Uterus (tissue), 4 donors: ENCODE measurements around the gene ADCY6. TPM values are rescaled to one million over a fixed set of nuclear protein-coding genes. Genes with fewer than 3 reads are reported as not detected.
A peak's percentile ranks its signal among the peaks of the same experiment; 100 is the strongest.

Experiments used
- DNase-seq, 2 donors: peaks; one replicate each; pipeline ENCODE4 v3.0.0-alpha.2; 2019 to 2020
- H3K27ac ChIP-seq, 2 donors: fragments of 200-600 bp; sonication (generic); 1 replicate in 1 of 2; 2 replicates in 1 of 2; pipeline ENCODE4 v1.5.1; 2016 to 2018
- H3K27me3 ChIP-seq, 2 donors: fragments of 200-600 bp; sonication (generic); one replicate each; pipeline ENCODE4 v1.5.1; 2018 to 2019; ENCODE audit warnings: control low read depth in 1 of 2
- H3K36me3 ChIP-seq, 2 donors: fragments of 200-600 bp; sonication (generic); one replicate each; pipeline ENCODE4 v1.5.1; 2019; ENCODE audit warnings: control low read depth in 1 of 2
- H3K4me1 ChIP-seq, 2 donors: fragments of 200-600 bp; sonication (generic); one replicate each; pipeline ENCODE4 v1.5.1; 2018 to 2019; ENCODE audit warnings: control low read depth in 1 of 2
- H3K4me3 ChIP-seq, 2 donors: fragments of 200-600 bp; sonication (generic); 1 replicate in 1 of 2; 2 replicates in 1 of 2; pipeline ENCODE4 v1.5.1; 2018 to 2019; ENCODE audit warnings: mild to moderate bottlenecking in 1 of 2
- H3K9me3 ChIP-seq, 2 donors: fragments of 200-600 bp; sonication (generic); one replicate each; pipeline ENCODE4 v1.5.1; 2019; ENCODE audit warnings: control low read depth in 1 of 2
- POLR2A ChIP-seq, 2 donors: fragments of 450-650 bp; IDR thresholded peaks; one replicate each; pipeline ENCODE4 v1.6.1; 2016; ENCODE audit warnings: antibody characterized with exemption in 2 of 2, mild to moderate bottlenecking in 1 of 2, moderate library complexity in 1 of 2
- intact Hi-C: fragments of 100-400 bp; cut with DNase I; formaldehyde crosslinking; loops from one replicate; pipeline ENCODE4 v1.15.1; 2023; ENCODE audit warnings: low total_unique reads
- total RNA-seq, 4 donors: library from RNA; depleted of rRNA in 3 of 4; stranded (reverse); fragments of >200 nt in 3 of 4; gene quantifications; one replicate each; pipeline versions ENCODE4 v1.1.0 to v1.2.4, GENCODE V29; 2014 to 2023
- TF ChIP-seq, protein P1 (sequence below), 4 experiments: fragments of 200-600 bp in 2 of 4; fragments of 450-650 bp in 2 of 4; sonication (generic) in 2 of 4; IDR thresholded peaks; one replicate each; pipeline ENCODE4 v1.5.1; 2016 to 2019; ENCODE audit warnings: antibody characterized with exemption in 4 of 4, mild to moderate bottlenecking in 2 of 4, moderate library complexity in 1 of 4
- donor health status: DM: yes; HTN: yes; CAD: no.

Gene ADCY6
- total RNA-seq, 4 donors from 2014 or later = 10.6 to 75.8 (median 55.0) TPM

GRCh38 chr12:48824112-48824511, 35.2 kb upstream of the ADCY6 start:
- Histone ChIP-seq H3K4me1 (no peaks in the 10 kb centered on the region), H3K27ac (no peak overlapping the region), H3K36me3 (no peaks in the 10 kb centered on the region), H3K9me3 (no peaks in the 10 kb centered on the region), H3K27me3 (no peaks in the 10 kb centered on the region), H3K4me3 (no peak overlapping the region)
- DNase-seq = no peak
- intact Hi-C loops = no loop called here
- TF ChIP-seq POLR2A (IDR thresholded peaks at IDR 0.05) = no peak
- TF ChIP-seq, protein P1, sequence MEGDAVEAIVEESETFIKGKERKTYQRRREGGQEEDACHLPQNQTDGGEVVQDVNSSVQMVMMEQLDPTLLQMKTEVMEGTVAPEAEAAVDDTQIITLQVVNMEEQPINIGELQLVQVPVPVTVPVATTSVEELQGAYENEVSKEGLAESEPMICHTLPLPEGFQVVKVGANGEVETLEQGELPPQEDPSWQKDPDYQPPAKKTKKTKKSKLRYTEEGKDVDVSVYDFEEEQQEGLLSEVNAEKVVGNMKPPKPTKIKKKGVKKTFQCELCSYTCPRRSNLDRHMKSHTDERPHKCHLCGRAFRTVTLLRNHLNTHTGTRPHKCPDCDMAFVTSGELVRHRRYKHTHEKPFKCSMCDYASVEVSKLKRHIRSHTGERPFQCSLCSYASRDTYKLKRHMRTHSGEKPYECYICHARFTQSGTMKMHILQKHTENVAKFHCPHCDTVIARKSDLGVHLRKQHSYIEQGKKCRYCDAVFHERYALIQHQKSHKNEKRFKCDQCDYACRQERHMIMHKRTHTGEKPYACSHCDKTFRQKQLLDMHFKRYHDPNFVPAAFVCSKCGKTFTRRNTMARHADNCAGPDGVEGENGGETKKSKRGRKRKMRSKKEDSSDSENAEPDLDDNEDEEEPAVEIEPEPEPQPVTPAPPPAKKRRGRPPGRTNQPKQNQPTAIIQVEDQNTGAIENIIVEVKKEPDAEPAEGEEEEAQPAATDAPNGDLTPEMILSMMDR (IDR thresholded peaks at IDR 0.05) = no peak

DNA sequence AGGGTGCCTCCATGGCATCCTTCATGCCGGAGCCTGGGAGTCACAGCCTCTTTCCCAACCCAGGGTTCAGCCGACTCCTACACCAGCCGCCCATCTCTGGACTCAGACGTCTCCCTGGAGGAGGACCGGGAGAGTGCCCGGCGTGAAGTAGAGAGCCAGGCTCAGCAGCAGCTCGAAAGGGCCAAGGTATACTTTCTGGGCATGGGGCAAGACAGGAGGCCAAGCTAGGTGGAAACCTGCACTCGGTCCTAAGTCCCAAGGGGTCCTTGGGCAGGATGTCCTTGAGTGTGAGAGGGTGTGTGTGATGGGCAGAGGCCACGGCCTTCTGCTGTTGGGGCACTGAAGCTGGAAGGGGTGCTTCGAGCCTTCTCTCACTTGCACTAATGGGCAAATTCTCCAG, 34.4 kb upstream of the ADCY6 start:
- Histone ChIP-seq H3K4me3 (no peak overlapping the region), H3K9me3 (no peaks in the 10 kb centered on the region), H3K4me1 (no peaks in the 10 kb centered on the region), H3K27ac (no peak overlapping the region), H3K27me3 (no peaks in the 10 kb centered on the region), H3K36me3 (no peaks in the 10 kb centered on the region)
- DNase-seq = no peak
- intact Hi-C loops = no loop called here
- TF ChIP-seq, protein P1 (IDR thresholded peaks at IDR 0.05) = no peak

GRCh38 chr12:48822711-48823110, 33.8 kb upstream of the ADCY6 start:
- intact Hi-C loops = no loop called here
- H3K9me3 ChIP-seq = no peaks in the 10 kb centered on the region
- no peak for TF ChIP-seq POLR2A (IDR thresholded peaks at IDR 0.05)
- TF ChIP-seq, protein P1 (IDR thresholded peaks at IDR 0.05) = no peak

GRCh38 chr12:48822139-48822538, 33.2 kb upstream of the ADCY6 start:
- TF ChIP-seq POLR2A (IDR thresholded peaks at IDR 0.05) = no peak
- TF ChIP-seq, protein P1 (IDR thresholded peaks at IDR 0.05) = no peak
- no peaks in the 10 kb centered on the region for H3K4me1 ChIP-seq
- no peak for DNase-seq
- no peak overlapping the region for H3K4me3 ChIP-seq
- H3K27ac ChIP-seq = no peak overlapping the region
- H3K9me3 ChIP-seq = no peaks in the 10 kb centered on the region
- H3K27me3 ChIP-seq = no peaks in the 10 kb centered on the region
- H3K36me3 ChIP-seq = no peaks in the 10 kb centered on the region
- intact Hi-C loops = no loop called here

More at GRCh38 chr12:48822711-48823110, 33.8 kb upstream of the ADCY6 start:
- Histone ChIP-seq H3K4me1 (no peaks in the 10 kb centered on the region), H3K4me3 (no peak overlapping the region), H3K27me3 (no peaks in the 10 kb centered on the region), H3K27ac (no peak overlapping the region), H3K36me3 (no peaks in the 10 kb centered on the region)
- DNase-seq = no peak

DNA sequence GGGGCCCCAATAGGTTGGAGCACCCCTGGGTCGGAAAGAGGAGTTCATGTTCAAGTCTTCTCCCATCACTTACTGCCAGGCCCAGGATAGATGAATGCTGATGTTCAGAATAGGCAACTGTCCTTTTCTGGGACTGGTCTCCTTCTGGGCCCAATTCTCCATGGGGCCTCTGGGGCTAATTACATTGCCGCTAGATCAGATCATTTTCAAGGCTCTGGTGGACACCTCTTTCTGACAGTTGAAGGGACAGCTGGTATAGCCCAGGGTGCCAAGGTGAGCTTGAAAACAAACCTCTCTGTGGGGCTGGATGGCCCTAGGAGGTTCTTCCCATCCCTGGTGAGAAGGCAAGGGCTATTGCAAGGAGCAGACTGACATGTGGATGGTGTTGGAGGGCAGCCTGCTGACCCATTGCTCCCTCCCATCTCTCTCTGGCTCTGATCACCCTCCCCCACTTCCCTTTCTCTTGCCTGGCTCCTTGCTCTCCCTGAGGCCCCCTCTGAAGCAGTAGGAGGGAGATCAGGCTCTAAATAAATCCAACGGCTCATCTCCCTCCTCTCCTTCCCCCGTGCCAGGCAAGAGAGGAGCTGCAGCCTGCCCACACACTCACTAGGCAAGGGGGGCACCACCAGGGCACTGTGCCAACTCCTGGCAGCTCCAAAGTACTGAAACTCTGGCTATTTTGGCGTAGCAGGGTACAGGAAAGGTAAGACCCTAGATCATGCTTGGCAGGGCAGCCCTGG, 31.3 kb upstream of the ADCY6 start:
- no peaks in the 10 kb centered on the region for H3K36me3 ChIP-seq
- TF ChIP-seq, protein P1 (IDR thresholded peaks at IDR 0.05) = no peak
- no peak for TF ChIP-seq POLR2A (IDR thresholded peaks at IDR 0.05)
- H3K4me1 ChIP-seq = peaks cover 0 to 7% of the 10 kb centered on the region in 2 donors
- H3K27me3 ChIP-seq = no peaks in the 10 kb centered on the region
- H3K9me3 ChIP-seq = no peaks in the 10 kb centered on the region
- intact Hi-C loops = no loop called here
- DNase-seq = no peak
- H3K4me3 ChIP-seq = no peak overlapping the region
- peak overlapping the region; percentile 22 to 84 for H3K27ac ChIP-seq
